ENCODE measurements around the gene RAB6A. TPM values are rescaled to one million over a fixed set of nuclear protein-coding genes. Genes with fewer than 3 reads are reported as not detected.

Gene RAB6A
- polyA plus RNA-seq, 2 of the 4 experiments (the other 2 are of a cell fraction) = 75.7 to 141 TPM

GRCh38 chr11:73663604-73664495 is 97.0 kb downstream of the RAB6A start:
- CTCF ChIA-PET = interaction anchor here (0.5 to 12.0 kb wide), 8 partner anchors 17 to 314 kb away, joined by 3 to 167 read pairs (median 56); partner anchors contain the start of gene PLEKHB1
- no peak for TF ChIP-seq HOXB5 (CRISPR knock-in tag; IDR thresholded peaks at IDR 0.05)
- no peak for TF ChIP-seq FOSB (CRISPR knock-in tag; IDR thresholded peaks at IDR 0.05)
- no peak for TF ChIP-seq NFE2L2 (conservative IDR thresholded peaks at IDR 0.05; ENCODE audit: low read length)
- no peak for TF ChIP-seq EHF (CRISPR knock-in tag; IDR thresholded peaks at IDR 0.05)
- no peak for TF ChIP-seq ZFP36 (IDR thresholded peaks at IDR 0.05; ENCODE audit: borderline replicate concordance, partially characterized antibody)
- no peak for TF ChIP-seq RFX5 (IDR thresholded peaks at IDR 0.05)
- no peak for TF ChIP-seq JUNB (IDR thresholded peaks at IDR 0.05)
- TF ChIP-seq, protein P1, sequence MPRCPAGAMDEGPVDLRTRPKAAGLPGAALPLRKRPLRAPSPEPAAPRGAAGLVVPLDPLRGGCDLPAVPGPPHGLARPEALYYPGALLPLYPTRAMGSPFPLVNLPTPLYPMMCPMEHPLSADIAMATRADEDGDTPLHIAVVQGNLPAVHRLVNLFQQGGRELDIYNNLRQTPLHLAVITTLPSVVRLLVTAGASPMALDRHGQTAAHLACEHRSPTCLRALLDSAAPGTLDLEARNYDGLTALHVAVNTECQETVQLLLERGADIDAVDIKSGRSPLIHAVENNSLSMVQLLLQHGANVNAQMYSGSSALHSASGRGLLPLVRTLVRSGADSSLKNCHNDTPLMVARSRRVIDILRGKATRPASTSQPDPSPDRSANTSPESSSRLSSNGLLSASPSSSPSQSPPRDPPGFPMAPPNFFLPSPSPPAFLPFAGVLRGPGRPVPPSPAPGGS (IDR thresholded peaks at IDR 0.05) = no peak
- no peak for TF ChIP-seq EP300 (IDR thresholded peaks at IDR 0.05)
- TF ChIP-seq TP53 (CRISPR knock-in tag; IDR thresholded peaks at IDR 0.05) = no peak
- no peak for TF ChIP-seq KDM5A (IDR thresholded peaks at IDR 0.05)
- TF ChIP-seq, protein P2, sequence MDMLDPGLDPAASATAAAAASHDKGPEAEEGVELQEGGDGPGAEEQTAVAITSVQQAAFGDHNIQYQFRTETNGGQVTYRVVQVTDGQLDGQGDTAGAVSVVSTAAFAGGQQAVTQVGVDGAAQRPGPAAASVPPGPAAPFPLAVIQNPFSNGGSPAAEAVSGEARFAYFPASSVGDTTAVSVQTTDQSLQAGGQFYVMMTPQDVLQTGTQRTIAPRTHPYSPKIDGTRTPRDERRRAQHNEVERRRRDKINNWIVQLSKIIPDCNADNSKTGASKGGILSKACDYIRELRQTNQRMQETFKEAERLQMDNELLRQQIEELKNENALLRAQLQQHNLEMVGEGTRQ (IDR thresholded peaks at IDR 0.05) = no peak
- TF ChIP-seq CBX2 (IDR thresholded peaks at IDR 0.05; ENCODE audit: borderline replicate concordance, low read depth) = no peak
- 73% methylated on average over 3 of the region's 3 CpGs for WGBS (ENCODE audit: missing lambda C conversion rate)
- no peak overlapping the region for H3K27ac ChIP-seq
- no peak overlapping the region for H3K4me3 ChIP-seq
- no peak for ATAC-seq
- H3K9me3 ChIP-seq = no peaks in the 10 kb centered on the region
- DNase-seq (ENCODE audit: low read depth in 1 of 2, low spot score in 1 of 2) = no peak
- no peak overlapping the region for H3K4me2 ChIP-seq
- POLR2A ChIA-PET = no interaction called here
- H3K4me1 ChIP-seq = no peaks in the 10 kb centered on the region
- FAIRE-seq = no peak

DNA sequence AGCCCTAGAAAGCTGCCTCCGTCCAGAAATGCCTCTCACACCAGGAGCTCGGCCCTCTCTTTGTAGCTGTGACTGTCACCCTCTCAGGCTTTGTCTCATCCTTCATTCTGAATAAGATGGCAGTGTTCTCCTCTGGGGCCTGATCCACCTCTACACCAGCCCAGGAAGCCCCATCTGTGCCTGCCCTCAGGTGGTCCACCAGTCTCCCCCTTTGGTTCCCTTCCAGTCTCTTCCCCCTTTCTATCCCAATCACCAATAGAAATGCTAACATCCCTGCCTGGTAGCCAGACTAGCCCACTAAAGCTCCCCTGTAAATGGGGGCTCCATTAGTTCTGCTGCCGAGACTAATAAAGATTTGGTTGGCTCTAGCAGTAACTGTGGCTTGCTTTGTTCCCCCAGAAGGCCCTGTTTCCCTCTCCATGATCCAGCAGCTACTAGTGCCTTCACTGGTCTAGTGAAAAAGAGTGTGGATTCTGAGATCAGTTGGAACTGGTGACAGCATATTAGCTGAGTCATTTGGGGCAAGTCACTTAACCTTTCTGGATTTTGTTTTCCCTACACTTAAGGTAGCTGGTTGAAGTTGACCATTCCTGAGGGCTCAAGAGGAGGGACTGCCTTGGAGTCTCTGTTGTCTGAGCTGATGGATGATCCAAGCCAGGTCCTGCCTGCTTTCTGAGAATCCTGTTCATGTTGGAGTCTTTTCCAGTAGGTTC is 98.3 kb downstream of the RAB6A start:
- H3K9me3 ChIP-seq = no peaks in the 10 kb centered on the region
- no peak overlapping the region for H3K4me2 ChIP-seq
- no peak overlapping the region for H3K4me3 ChIP-seq
- no peak overlapping the region for H3K27ac ChIP-seq
- TF ChIP-seq BHLHE40 (IDR thresholded peaks at IDR 0.05; ENCODE audit: low read depth, low read length) (no peak), RFX5 (IDR thresholded peaks at IDR 0.05) (no peak), MAZ (IDR thresholded peaks at IDR 0.05; ENCODE audit: borderline replicate concordance, low read depth, low read length) (no peak), EP300 (IDR thresholded peaks at IDR 0.05) (no peak), EHF (CRISPR knock-in tag; IDR thresholded peaks at IDR 0.05) (no peak), JUN (IDR thresholded peaks at IDR 0.05) (no peak), RCOR1 (IDR thresholded peaks at IDR 0.05; ENCODE audit: low read depth, low read length) (no peak), HEYL (CRISPR knock-in tag; IDR thresholded peaks at IDR 0.05) (no peak), FOXS1 (CRISPR knock-in tag; IDR thresholded peaks at IDR 0.05) (no peak), NFE2L2 (conservative IDR thresholded peaks at IDR 0.05; ENCODE audit: low read length) (no peak), PBX3 (IDR thresholded peaks at IDR 0.05) (no peak), CHD2 (IDR thresholded peaks at IDR 0.05; ENCODE audit: low read length, partially characterized antibody) (no peak), KDM1A (IDR thresholded peaks at IDR 0.05; ENCODE audit: low read depth) (no peak), ZFP36 (IDR thresholded peaks at IDR 0.05; ENCODE audit: borderline replicate concordance, partially characterized antibody) (no peak)
- H3K4me1 ChIP-seq = no peaks in the 10 kb centered on the region
- no peak for FAIRE-seq
- DNase-seq (ENCODE audit: low read depth in 1 of 2, low spot score in 1 of 2) = no peak
- ChIA-PET CTCF (interaction anchor here (0.8 to 12.0 kb wide), 26 partner anchors 9 to 368 kb away, joined by 3 to 167 read pairs (median 14); partner anchors contain the start of genes ARHGEF17 and PLEKHB1), POLR2A (no interaction called here)
- WGBS (ENCODE audit: missing lambda C conversion rate) = 87% methylated on average over 3 of the region's 3 CpGs
- ATAC-seq = no peak
